CD14-positive monocyte (primary cell): ENCODE data around the gene CDH11. TPM values are rescaled to one million over a fixed set of nuclear protein-coding genes. Genes with fewer than 3 reads are reported as not detected.

ENCODE experiments used
- DNase-seq, 3 donors: peaks; one replicate each; pipeline ENCODE4 v3.0.0-alpha.2; 2011 to 2022
- H2AFZ ChIP-seq: 2 replicates; pipeline ENCODE4 v1.6.0; 2012; ENCODE audit warnings: mild to moderate bottlenecking, low read depth, low read length, inconsistent platforms; ENCODE audit not compliant: insufficient read depth, poor library complexity, severe bottlenecking
- H3K27ac ChIP-seq, 2 donors: 1 replicate in 1 of 2; 2 replicates in 1 of 2; pipeline ENCODE4 v1.5.1; 2012 to 2013; ENCODE audit warnings: low read length in 2 of 2, control low read depth in 1 of 2, inconsistent platforms in 1 of 2, low read depth in 1 of 2, mild to moderate bottlenecking in 1 of 2
- H3K27me3 ChIP-seq, 2 donors: one replicate each; pipeline versions ENCODE4 v1.6.0 to v1.6.1; 2011 to 2013; ENCODE audit warnings: low read length in 2 of 2; ENCODE audit not compliant: control insufficient read depth in 2 of 2, insufficient read depth in 2 of 2
- H3K36me3 ChIP-seq, 2 donors: replicated peaks in 1 of 2; 1 replicate in 1 of 2; 2 replicates in 1 of 2; pipeline versions ENCODE4 v1.5.1 to v1.6.1; 2012 to 2013; ENCODE audit warnings: low read length in 2 of 2, control low read depth in 1 of 2, inconsistent platforms in 1 of 2, mild to moderate bottlenecking in 1 of 2; ENCODE audit not compliant: insufficient read depth in 2 of 2, control insufficient read depth in 1 of 2
- H3K4me1 ChIP-seq, 2 donors: 1 replicate in 1 of 2; 2 replicates in 1 of 2; pipeline versions ENCODE4 v1.5.1 to v1.6.1; 2012 to 2013; ENCODE audit warnings: low read length in 2 of 2, control low read depth in 1 of 2, inconsistent platforms in 1 of 2, mild to moderate bottlenecking in 1 of 2, moderate library complexity in 1 of 2; ENCODE audit not compliant: insufficient read depth in 2 of 2, control insufficient read depth in 1 of 2
- H3K4me2 ChIP-seq: replicated peaks from 2 replicates; pipeline ENCODE3; 2012; ENCODE audit warnings: low read length, moderate library complexity, mild to moderate bottlenecking; ENCODE audit not compliant: poor library complexity, severe bottlenecking; ENCODE audit errors: extremely low read depth
- H3K4me3 ChIP-seq, 3 experiments: fragments of 200-600 bp in 1 of 3; sonication (generic) in 1 of 3; replicated peaks in 1 of 3; 1 replicate in 2 of 3; 2 replicates in 1 of 3; pipeline ENCODE4 v1.5.1; 2011 to 2013; ENCODE audit warnings: low read length in 3 of 3, mild to moderate bottlenecking in 3 of 3, control low read depth in 2 of 3, low read depth in 2 of 3, inconsistent platforms in 1 of 3, moderate library complexity in 1 of 3
- H3K79me2 ChIP-seq: 2 replicates; pipeline ENCODE4 v1.6.0; 2012; ENCODE audit warnings: mild to moderate bottlenecking, control low read depth, inconsistent platforms, low read length, moderate library complexity; ENCODE audit not compliant: insufficient read depth
- H3K9ac ChIP-seq: 2 replicates; pipeline ENCODE4 v1.6.0; 2017; ENCODE audit warnings: low read length, mild to moderate bottlenecking; ENCODE audit not compliant: insufficient read depth, poor library complexity, severe bottlenecking
- H3K9me3 ChIP-seq, 2 donors: replicated peaks in 1 of 2; 1 replicate in 1 of 2; 2 replicates in 1 of 2; pipeline versions ENCODE4 v1.5.1 to v1.6.1; 2012 to 2013; ENCODE audit warnings: low read length in 2 of 2, control low read depth in 1 of 2; ENCODE audit not compliant: control insufficient read depth in 1 of 2, insufficient read depth in 1 of 2
- H4K20me1 ChIP-seq: 2 replicates; pipeline ENCODE4 v1.6.0; 2012; ENCODE audit warnings: mild to moderate bottlenecking, low read length, control low read depth, moderate library complexity; ENCODE audit not compliant: insufficient read depth
- H3K27ac Mint-ChIP-seq, 7 donors: one replicate each; pipeline ENCODE4 v1.8.0; 2020; ENCODE audit warnings: mild to moderate bottlenecking in 7 of 7, mixed read lengths in 7 of 7, moderate library complexity in 6 of 7, inconsistent platforms in 2 of 7
- H3K27me3 Mint-ChIP-seq, 3 donors: one replicate each; pipeline ENCODE4 v1.8.0; 2021 to 2022; ENCODE audit warnings: low read depth in 3 of 3, mild to moderate bottlenecking in 3 of 3, mixed read lengths in 3 of 3, moderate library complexity in 3 of 3, inconsistent platforms in 1 of 3
- H3K36me3 Mint-ChIP-seq, 2 donors: one replicate each; pipeline ENCODE4 v1.8.0; 2020; ENCODE audit warnings: mixed read lengths in 2 of 2, inconsistent platforms in 1 of 2, mild to moderate bottlenecking in 1 of 2
- H3K4me1 Mint-ChIP-seq: one replicate; pipeline ENCODE4 v1.8.0; 2020; ENCODE audit warnings: mild to moderate bottlenecking, mixed read lengths
- H3K4me3 Mint-ChIP-seq, 2 donors: one replicate each; pipeline ENCODE4 v1.8.0; 2020; ENCODE audit warnings: mild to moderate bottlenecking in 2 of 2, mixed read lengths in 2 of 2, moderate library complexity in 1 of 2
- H3K9me3 Mint-ChIP-seq, 7 donors: one replicate each; pipeline ENCODE4 v1.8.0; 2020 to 2022; ENCODE audit warnings: mixed read lengths in 7 of 7, mild to moderate bottlenecking in 6 of 7, moderate library complexity in 6 of 7, inconsistent platforms in 2 of 7
- WGBS: methylation state at CpG from one replicate; pipeline ENCODE4 v1.1.5; 2013; ENCODE audit warnings: missing lambda C conversion rate; ENCODE audit not compliant: insufficient coverage; 5-methylcytosine and 5-hydroxymethylcytosine counted together
- intact Hi-C, 2 donors: fragments of 100-400 bp; cut with micrococcal nuclease; formaldehyde crosslinking; loops; one replicate each; pipeline versions ENCODE4 v1.15.0 to v1.15.1; 2023
- polyA plus RNA-seq, 3 donors: library from polyadenylated mRNA; depleted of rRNA in 1 of 3; unstranded in 2 of 3; stranded (reverse) in 1 of 3; fragments of 300-500 nt in 2 of 3; fragments of >200 nt in 1 of 3; fragmentation: Illumina TruSeq in 2 of 3; gene quantifications; 1 replicate in 2 of 3; 2 replicates in 1 of 3; pipeline ENCODE4 v1.2.3, GENCODE V29; 2012 to 2021
- TF ChIP-seq, protein P1 (sequence below): fragments of 200-600 bp; IDR thresholded peaks from one replicate; pipeline ENCODE4 v1.8.0; 2022; ENCODE audit warnings: antibody characterized with exemption, mild to moderate bottlenecking

CDH11 gene
- polyA plus RNA-seq, 3 donors, result not detected

DNA sequence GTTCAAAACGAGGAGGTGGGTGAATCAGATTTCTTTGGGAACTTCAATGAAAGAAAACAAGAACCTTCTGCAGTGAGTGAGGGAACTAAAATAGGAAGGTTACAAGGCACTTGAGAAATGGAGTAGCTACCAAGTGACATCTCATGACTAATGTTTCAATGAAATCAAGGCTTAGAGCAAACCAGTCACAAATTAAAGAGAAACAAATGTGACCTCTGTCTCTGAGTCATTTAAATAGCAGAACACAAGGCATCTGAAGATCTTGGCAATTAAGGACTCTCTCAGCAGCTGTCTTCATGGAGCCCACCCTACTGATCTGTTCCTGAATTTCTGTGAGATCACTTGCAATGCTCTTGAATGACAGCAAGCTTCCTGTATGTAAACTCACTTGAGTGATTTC lies 109.5 kb downstream of the CDH11 start:
- H4K20me1 ChIP-seq, result no peaks in the 10 kb centered on the region
- no peaks in the 10 kb centered on the region for H3K79me2 ChIP-seq

GRCh38 chr16:65010125-65010524 lies 111.7 kb downstream of the CDH11 start:
- no peak for DNase-seq
- TF ChIP-seq, protein P1, sequence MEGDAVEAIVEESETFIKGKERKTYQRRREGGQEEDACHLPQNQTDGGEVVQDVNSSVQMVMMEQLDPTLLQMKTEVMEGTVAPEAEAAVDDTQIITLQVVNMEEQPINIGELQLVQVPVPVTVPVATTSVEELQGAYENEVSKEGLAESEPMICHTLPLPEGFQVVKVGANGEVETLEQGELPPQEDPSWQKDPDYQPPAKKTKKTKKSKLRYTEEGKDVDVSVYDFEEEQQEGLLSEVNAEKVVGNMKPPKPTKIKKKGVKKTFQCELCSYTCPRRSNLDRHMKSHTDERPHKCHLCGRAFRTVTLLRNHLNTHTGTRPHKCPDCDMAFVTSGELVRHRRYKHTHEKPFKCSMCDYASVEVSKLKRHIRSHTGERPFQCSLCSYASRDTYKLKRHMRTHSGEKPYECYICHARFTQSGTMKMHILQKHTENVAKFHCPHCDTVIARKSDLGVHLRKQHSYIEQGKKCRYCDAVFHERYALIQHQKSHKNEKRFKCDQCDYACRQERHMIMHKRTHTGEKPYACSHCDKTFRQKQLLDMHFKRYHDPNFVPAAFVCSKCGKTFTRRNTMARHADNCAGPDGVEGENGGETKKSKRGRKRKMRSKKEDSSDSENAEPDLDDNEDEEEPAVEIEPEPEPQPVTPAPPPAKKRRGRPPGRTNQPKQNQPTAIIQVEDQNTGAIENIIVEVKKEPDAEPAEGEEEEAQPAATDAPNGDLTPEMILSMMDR, result no peak
- no peaks in the 10 kb centered on the region for H3K9me3 ChIP-seq
- H3K36me3 ChIP-seq, result no peaks in the 10 kb centered on the region
- no peaks in the 10 kb centered on the region for H3K4me1 ChIP-seq
- H3K27ac ChIP-seq, result no peak overlapping the region
- WGBS, result no CpG with 5 or more reads among the region's 2 CpGs
- no peaks in the 10 kb centered on the region for H3K27me3 ChIP-seq
- Mint-ChIP-seq H3K4me1 (no peaks in the 10 kb centered on the region), H3K27ac (no peak overlapping the region), H3K27me3 (peaks cover 0 to 3% (median 0%) of the 10 kb centered on the region in 3 donors), H3K9me3 (peaks cover 0 to 6% (median 2%) of the 10 kb centered on the region in 7 donors), H3K36me3 (no peaks in the 10 kb centered on the region), H3K4me3 (no peak overlapping the region)
- intact Hi-C loops, result no loop called here
- no peak overlapping the region for H2AFZ ChIP-seq
- H3K4me3 ChIP-seq, result no peak overlapping the region
- no peak overlapping the region for H3K4me2 ChIP-seq
- no peaks in the 10 kb centered on the region for H4K20me1 ChIP-seq
- H3K9ac ChIP-seq, result no peak overlapping the region
- no peaks in the 10 kb centered on the region for H3K79me2 ChIP-seq

More for the DNA sequence above, 109.5 kb downstream of the CDH11 start:
- Histone ChIP-seq H3K9me3 (no peaks in the 10 kb centered on the region), H3K4me1 (no peaks in the 10 kb centered on the region), H3K36me3 (no peaks in the 10 kb centered on the region), H3K27me3 (no peaks in the 10 kb centered on the region), H3K4me3 (no peak overlapping the region), H3K27ac (no peak overlapping the region), H3K4me2 (no peak overlapping the region), H2AFZ (no peak overlapping the region), H3K9ac (no peak overlapping the region)
- H3K27me3 Mint-ChIP-seq, result no peaks in the 10 kb centered on the region
- H3K4me3 Mint-ChIP-seq, result no peak overlapping the region
- no CpG with 5 or more reads among the region's 1 CpG for WGBS
- H3K27ac Mint-ChIP-seq, result no peak overlapping the region
- intact Hi-C loops, result no loop called here
- peaks cover 0 to 4% (median 2%) of the 10 kb centered on the region in 7 donors for H3K9me3 Mint-ChIP-seq
- no peak for DNase-seq
- TF ChIP-seq, protein P1, result no peak
- no peaks in the 10 kb centered on the region for H3K36me3 Mint-ChIP-seq
- no peaks in the 10 kb centered on the region for H3K4me1 Mint-ChIP-seq
